Measurements from ENCODE around the gene CWC25. TPM values are rescaled to one million over a fixed set of nuclear protein-coding genes. Genes with fewer than 3 reads are reported as not detected.

The CWC25 gene
- total RNA-seq, 1 experiment from 2014 or later = 17.3 TPM

GRCh38 chr17:38783227-38783626, 41.9 kb downstream of the CWC25 start:
- Mint-ChIP-seq H3K36me3 (peaks cover 58% of the 10 kb centered on the region), H3K27me3 (ENCODE audit: low read depth) (no peaks in the 10 kb centered on the region), H3K4me1 (no peaks in the 10 kb centered on the region), H3K27ac (no peak overlapping the region), H3K9me3 (no peaks in the 10 kb centered on the region), H3K4me3 (no peak overlapping the region)
- DNase-seq (ENCODE audit: low spot score) (no peak), ATAC-seq (0 out of 2 replicates have a peak, but pooled peaks have one; percentile 24)
- CTCF ChIA-PET = no interaction called here
- TF ChIP-seq CTCF (IDR thresholded peaks at IDR 0.05) = no peak
- TF ChIP-seq ESRRA (CRISPR knock-in tag; IDR thresholded peaks at IDR 0.05; ENCODE audit: borderline replicate concordance) = no peak
- TF ChIP-seq JAZF1 (CRISPR knock-in tag; IDR thresholded peaks at IDR 0.05) = no peak
- POLR2A ChIA-PET = no interaction called here

- CTCF ChIA-PET = interaction anchor here (2.0 kb wide), 1 partner anchor 18 kb away, joined by 6 read pairs; no protein-coding TSS in a partner anchor
- peaks cover 59% of the 10 kb centered on the region for H3K36me3 Mint-ChIP-seq
- ATAC-seq = no peak
Measured at GRCh38 chr17:38779965-38780752, 45.0 kb downstream of the CWC25 start.

GRCh38 chr17:38777641-38778250, 47.4 kb downstream of the CWC25 start:
- no peak overlapping the region for H3K27ac Mint-ChIP-seq
- no peaks in the 10 kb centered on the region for H3K4me1 Mint-ChIP-seq
- no peaks in the 10 kb centered on the region for H3K9me3 Mint-ChIP-seq
- H3K4me3 Mint-ChIP-seq = no peak overlapping the region
- DNase-seq (ENCODE audit: low spot score) (no peak), ATAC-seq (no peak)
- peaks cover 61% of the 10 kb centered on the region for H3K36me3 Mint-ChIP-seq
- CTCF ChIA-PET = interaction anchor here (2.0 kb wide), 1 partner anchor 16 kb away, joined by 6 read pairs; no protein-coding TSS in a partner anchor
- POLR2A ChIA-PET = no interaction called here
- H3K27me3 Mint-ChIP-seq (ENCODE audit: low read depth) = no peaks in the 10 kb centered on the region
- TF ChIP-seq ATF1 (CRISPR knock-in tag; IDR thresholded peaks at IDR 0.05) = no peak
- no peak for TF ChIP-seq PREB (CRISPR knock-in tag; IDR thresholded peaks at IDR 0.05; ENCODE audit: borderline replicate concordance)
- no peak for TF ChIP-seq IRF1 (CRISPR knock-in tag; IDR thresholded peaks at IDR 0.05)
- no peak for TF ChIP-seq SOX15 (CRISPR knock-in tag; IDR thresholded peaks at IDR 0.05)
- no peak for TF ChIP-seq ZNF138 (CRISPR knock-in tag; conservative IDR thresholded peaks at IDR 0.05)
- no peak for TF ChIP-seq GTF2I (CRISPR knock-in tag; conservative IDR thresholded peaks at IDR 0.05)
- no peak for TF ChIP-seq SMAD3 (CRISPR knock-in tag; IDR thresholded peaks at IDR 0.05; ENCODE audit: borderline replicate concordance)
- TF ChIP-seq NR3C1 (CRISPR knock-in tag; conservative IDR thresholded peaks at IDR 0.05; ENCODE audit: low read depth) = no peak
- TF ChIP-seq ETV6 (CRISPR knock-in tag; IDR thresholded peaks at IDR 0.05) = no peak

More at GRCh38 chr17:38779965-38780752, 45.0 kb downstream of the CWC25 start:
- Mint-ChIP-seq H3K9me3 (no peaks in the 10 kb centered on the region), H3K4me1 (no peaks in the 10 kb centered on the region), H3K27ac (no peak overlapping the region), H3K27me3 (ENCODE audit: low read depth) (no peaks in the 10 kb centered on the region), H3K4me3 (no peak overlapping the region)
- no peak for TF ChIP-seq ZNF671 (CRISPR knock-in tag; IDR thresholded peaks at IDR 0.05)
- no peak for TF ChIP-seq ZNF423 (CRISPR knock-in tag; IDR thresholded peaks at IDR 0.05)
- TF ChIP-seq RORB (CRISPR knock-in tag; IDR thresholded peaks at IDR 0.05) = no peak
- no peak for TF ChIP-seq FOXJ3 (CRISPR knock-in tag; IDR thresholded peaks at IDR 0.05; ENCODE audit: borderline replicate concordance)
- TF ChIP-seq SOX15 (CRISPR knock-in tag; IDR thresholded peaks at IDR 0.05) = no peak
- TF ChIP-seq HMGA2 (CRISPR knock-in tag; IDR thresholded peaks at IDR 0.05) = no peak
- TF ChIP-seq PREB (CRISPR knock-in tag; IDR thresholded peaks at IDR 0.05; ENCODE audit: borderline replicate concordance) = no peak
- no peak for TF ChIP-seq JUN (CRISPR knock-in tag; IDR thresholded peaks at IDR 0.05)
- no peak for TF ChIP-seq ZNF232 (CRISPR knock-in tag; IDR thresholded peaks at IDR 0.05)
- no peak for TF ChIP-seq USF1 (CRISPR knock-in tag; IDR thresholded peaks at IDR 0.05)
- POLR2A ChIA-PET = no interaction called here
- no peak for DNase-seq (ENCODE audit: low spot score)

Data from WTC11 (cell line).